ENCODE data around the gene NUP214. TPM values are rescaled to one million over a fixed set of nuclear protein-coding genes. Genes with fewer than 3 reads are reported as not detected.

NUP214 gene
- total and polyA plus RNA-seq, 2 of the 4 experiments (the other 2 are of a cell fraction): 7.9 to 13.4 TPM

- ATAC-seq (ENCODE audit: low read depth): no peak
- ChIA-PET POLR2A (ENCODE audit: unreplicated experiment) (no interaction called here), CTCF (interaction anchor here (1.1 kb wide), 1 partner anchor 40 kb away, joined by 3 read pairs; no protein-coding TSS in a partner anchor)
- Histone ChIP-seq H3K79me1 (ENCODE audit: low read depth in 1 of 2, low read length in 2 of 2) (peaks cover 0 to 7% of the 10 kb centered on the region in 2 experiments; a peak in 2 of 4 replicates), H4K91ac (ENCODE audit: insufficient read depth, low read depth, low read length) (no peak overlapping the region), H3K4me3 (ENCODE audit: insufficient read depth, low read depth, low read length) (no peak overlapping the region), H3K9me1 (ENCODE audit: insufficient read depth, low read length) (peaks cover 15% of the 10 kb centered on the region), H2AK9ac (replicated peaks; ENCODE audit: low read depth, low read length, poor library complexity) (no peak overlapping the region), H4K8ac (ENCODE audit: low read depth in 2 of 2, low read length in 2 of 2) (no peak overlapping the region), H2BK120ac (ENCODE audit: low read depth, low read length) (no peak overlapping the region), H3K27me3 (ENCODE audit: control insufficient read depth, insufficient read depth, low read length) (no peaks in the 10 kb centered on the region), H3K9ac (ENCODE audit: low read depth, low read length) (no peak overlapping the region), H2AK5ac (ENCODE audit: low read depth, low read length) (no peak overlapping the region), H3K4ac (ENCODE audit: low read depth, low read length) (no peak overlapping the region), H2AFZ (replicated peaks; ENCODE audit: low read length, poor library complexity) (no peak overlapping the region), H3K23ac (ENCODE audit: low read depth, low read length) (no peak overlapping the region), H3K9me3 (ENCODE audit: control insufficient read depth, insufficient read depth, low read length) (no peaks in the 10 kb centered on the region), H4K20me1 (ENCODE audit: insufficient read depth, low read length) (peaks cover 5% of the 10 kb centered on the region; the same call in 1 of the 2 replicates), H3K36me3 (ENCODE audit: control insufficient read depth, insufficient read depth, low read length) (peaks cover 14% of the 10 kb centered on the region), H3K56ac (ENCODE audit: extremely low read depth, insufficient read depth, low read length) (no peak overlapping the region), H3K14ac (replicated peaks; ENCODE audit: low read depth, low read length) (no peak overlapping the region), H3K18ac (ENCODE audit: low read depth, low read length) (no peak overlapping the region), H2BK20ac (ENCODE audit: low read depth, low read length) (no peak overlapping the region), H3K4me2 (ENCODE audit: low read depth, low read length) (no peak overlapping the region), H2BK5ac (ENCODE audit: low read depth, low read length, poor library complexity, severe bottlenecking) (no peak overlapping the region), H3K4me1 (ENCODE audit: control insufficient read depth, insufficient read depth, low read length) (no peaks in the 10 kb centered on the region; the same call in 1 of the 2 replicates), H3K27ac (ENCODE audit: insufficient read depth, low read length) (no peak overlapping the region), H4K5ac (ENCODE audit: low read depth, low read length) (no peak overlapping the region), H2BK15ac (ENCODE audit: low read depth, low read length) (no peak overlapping the region)
- no TSS peak for BruUV-seq (replicated peaks)
- no peak for DNase-seq
- dilution Hi-C loops (cut with HindIII; ENCODE audit: low sequenced_read_pairs, unreplicated experiment) (no loop called here), intact Hi-C loops (cut with micrococcal nuclease) (no loop called here), in situ Hi-C loops (cut with MboI; ENCODE audit: low sequenced_read_pairs) (no loop called here)
- no peak for TF ChIP-seq NFE2L2 (IDR thresholded peaks at IDR 0.05; ENCODE audit: low read depth, low read length)
- TF ChIP-seq CHD1 (IDR thresholded peaks at IDR 0.05; ENCODE audit: low read depth, low read length): no peak
- no CpG with 5 or more reads among the region's 6 CpGs for WGBS, 2 experiments (ENCODE audit: extremely low coverage in 2 of 2, insufficient read length in 1 of 2)
Observed at GRCh38 chr9:131217331-131218031, 92.1 kb downstream of the NUP214 start.
